ENCODE measurements around the gene TRIM8.

Gene TRIM8

DNA sequence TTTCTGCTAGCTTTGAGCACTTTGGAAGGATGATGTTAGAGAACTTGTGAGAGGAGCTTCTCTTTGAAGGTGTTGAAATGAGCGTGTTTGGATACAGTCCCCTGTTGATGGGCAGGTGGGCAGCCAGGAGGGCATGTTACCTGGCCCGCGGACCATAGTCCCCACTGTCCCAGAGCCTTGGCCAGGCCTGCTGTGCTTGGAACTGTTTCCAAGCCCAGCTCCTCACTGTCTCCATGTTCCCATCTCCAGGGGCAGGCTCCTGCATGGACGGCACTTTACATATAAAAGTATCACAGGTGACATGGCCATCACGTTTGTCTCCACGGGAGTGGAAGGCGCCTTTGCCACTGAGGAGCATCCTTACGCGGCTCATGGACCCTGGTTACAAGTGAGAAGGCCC is 27.2 kb upstream of the TRIM8 start:
- DNase-seq = no peak

DNA sequence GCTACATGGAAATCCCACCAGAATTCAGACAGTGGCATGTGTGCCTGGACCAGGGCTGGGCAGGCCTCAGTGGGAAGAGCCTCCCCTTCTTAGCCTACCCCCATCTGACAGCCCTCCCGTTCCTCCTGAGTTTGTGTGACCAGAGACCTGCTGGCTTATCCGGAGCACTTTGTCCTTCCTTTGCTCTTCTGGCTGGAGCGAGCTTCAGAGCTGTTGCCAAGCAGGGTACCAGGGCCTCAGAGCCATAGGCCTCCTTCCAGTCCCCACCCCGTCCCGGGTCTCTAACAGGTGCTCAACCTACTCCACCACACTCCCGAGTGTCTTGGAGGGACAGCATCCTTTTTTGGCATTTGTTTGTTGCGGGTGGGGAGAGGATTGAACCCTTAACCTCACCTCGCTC is 26.5 kb upstream of the TRIM8 start:
- DNase-seq = no peak

DNA sequence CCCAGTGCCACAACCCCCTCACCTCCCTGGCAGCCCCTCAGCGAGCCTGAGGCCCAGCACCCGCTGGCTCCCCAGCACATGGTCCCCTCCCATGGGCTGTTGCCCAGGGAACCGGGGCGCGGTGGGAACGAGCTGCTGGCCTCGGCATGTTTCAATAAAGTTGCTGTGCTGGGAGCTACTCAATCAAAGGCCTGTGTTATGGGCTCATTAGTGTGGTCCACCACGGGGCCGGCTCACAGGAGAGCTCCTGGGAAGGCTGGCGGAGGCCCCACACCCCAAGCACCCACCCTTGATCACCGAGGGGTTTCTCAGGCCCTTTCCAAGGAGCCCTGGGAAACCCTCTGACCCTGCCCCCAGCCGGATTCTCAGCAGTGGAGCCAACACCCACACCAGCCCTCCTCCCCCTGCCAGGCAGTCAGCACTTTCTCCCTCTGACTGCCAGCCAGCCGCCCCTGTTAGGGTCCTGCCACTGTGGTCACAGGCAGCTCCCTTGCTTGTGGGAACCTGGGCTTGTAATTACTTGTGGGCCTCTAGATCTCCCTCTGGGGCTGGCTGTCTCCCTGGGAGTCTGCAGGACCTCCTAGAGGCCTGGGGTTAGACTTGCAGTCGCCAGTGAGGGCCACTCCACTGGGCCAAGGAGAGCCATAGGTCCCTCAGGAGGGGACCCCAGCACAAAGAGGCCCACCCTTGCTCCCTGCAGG is 24.8 kb upstream of the TRIM8 start:
- no peak for DNase-seq

DNA sequence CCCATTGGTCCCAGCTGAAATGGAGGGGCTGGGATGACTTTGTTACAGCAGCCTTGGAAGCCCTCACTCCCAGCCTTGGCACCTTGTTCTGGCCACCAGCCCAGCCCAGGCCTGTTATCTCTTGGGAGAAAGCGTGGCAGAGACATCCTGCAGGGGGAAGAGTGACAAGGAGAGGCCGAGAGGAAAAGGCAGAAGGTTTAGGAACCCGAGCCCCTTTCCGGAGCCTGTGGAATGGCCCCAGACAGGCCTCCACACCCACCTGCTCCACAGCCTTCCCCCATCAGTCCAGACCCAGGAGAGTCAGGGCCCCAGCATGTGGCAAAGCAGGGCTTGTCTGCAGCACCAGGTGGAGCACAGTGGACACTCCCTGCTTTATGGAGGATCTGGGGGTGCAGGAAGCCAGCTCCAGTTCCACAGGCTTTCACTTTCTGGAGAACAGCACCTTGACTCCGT is 24.1 kb upstream of the TRIM8 start:
- DNase-seq = no peak

DNA sequence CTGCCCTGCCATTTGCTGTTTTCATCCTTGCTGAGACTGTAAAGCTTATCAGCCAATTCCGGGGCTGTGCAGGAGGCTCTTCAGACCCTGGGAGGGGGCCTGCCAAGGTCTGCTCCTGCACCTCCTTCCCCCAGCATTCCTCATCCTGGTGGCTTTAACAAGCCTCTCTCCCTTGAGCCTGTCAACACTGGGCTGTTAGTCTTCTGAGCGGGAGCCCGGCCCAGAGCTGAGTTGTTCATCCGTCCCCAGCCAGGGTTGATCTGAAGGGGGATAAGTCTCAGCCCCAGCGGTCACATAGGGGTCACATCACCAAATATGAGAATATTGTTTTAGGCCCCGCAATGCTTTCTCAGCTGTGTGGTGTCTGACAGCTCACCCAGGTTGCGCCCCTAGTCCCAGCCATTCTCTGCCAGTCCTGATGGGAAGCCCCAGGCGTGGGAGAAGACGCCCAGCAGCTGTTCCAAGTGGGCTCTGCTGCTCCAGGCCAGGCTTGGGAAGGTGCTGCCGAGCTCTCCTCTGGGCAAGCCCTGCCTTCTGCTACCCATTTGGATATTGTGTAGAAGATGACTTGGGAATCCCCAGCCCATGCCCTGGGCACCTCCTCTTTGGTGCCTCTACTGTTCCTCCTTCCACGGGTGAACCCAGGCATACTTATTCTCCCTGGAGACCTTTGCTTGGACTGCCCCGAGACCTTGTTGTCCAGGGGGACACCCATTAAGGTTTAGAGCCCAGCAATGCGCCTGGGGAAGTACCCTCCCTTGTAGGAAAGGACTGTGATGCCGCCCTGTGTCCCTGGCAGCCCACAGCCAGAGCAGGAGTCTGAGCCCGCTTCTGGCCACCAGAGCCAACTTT is 23.5 kb upstream of the TRIM8 start:
- DNase-seq = no peak

DNA sequence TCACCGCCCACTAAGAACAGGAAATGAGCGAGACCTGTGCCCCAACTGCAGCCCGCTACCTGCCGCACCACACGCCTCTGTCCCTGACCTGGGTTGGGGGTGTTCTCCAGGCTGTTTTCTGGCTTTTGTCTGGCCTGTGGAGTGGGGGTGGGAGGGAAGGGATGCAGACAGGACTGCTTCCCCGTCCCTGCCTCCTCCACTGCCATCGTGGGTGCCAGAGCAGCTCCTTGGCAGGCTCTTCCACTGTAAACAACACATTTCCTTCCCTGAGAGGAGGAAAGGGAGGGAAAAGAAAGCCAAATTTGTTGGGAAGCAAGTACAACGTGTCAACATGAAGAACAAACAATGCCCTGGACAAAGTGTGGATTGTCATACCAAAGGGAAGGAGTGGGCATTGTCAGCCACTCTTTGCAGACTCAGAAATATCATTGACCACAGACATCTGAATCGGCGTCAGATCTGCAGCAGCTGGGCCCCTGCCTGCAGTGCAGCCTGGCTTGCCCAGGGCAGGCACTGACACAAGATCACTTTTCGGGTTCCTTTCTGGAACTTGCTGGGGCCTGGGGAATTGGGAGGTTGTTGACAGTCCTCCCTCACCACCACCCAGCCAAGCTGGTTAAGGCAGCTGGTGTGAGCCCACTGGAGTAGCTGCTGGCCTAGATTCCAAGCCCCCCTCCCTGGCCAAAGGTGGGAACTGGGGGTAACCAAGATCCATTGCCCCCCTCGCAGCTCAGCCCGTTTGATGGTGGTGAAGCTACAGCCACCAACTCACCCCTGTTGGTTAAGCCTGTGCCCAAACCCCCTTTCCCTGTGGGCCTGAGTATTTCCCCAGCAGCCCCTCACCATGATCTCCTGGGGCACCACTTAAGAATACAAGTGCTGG is 22.6 kb upstream of the TRIM8 start:
- no peak for DNase-seq

DNA sequence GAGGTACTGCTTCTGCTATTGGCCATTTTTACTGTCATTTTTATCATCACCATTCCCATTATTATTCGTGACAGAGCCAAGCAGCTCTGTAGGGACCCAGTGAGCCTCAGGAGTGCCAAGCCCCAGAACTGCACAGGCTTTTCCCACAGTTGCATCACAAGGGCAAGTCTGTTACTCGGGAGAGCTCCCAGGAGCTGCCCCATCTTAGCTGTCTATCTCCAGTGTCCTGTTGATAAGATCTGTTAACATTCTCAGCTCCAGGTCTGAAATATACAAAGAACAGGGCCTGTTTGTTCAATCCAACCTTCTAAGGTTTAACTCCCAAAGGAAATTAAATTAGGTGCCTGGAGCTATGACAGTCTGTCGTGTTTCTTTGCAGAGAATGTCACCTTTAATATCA is 20.2 kb upstream of the TRIM8 start:
- DNase-seq = no peak

DNA sequence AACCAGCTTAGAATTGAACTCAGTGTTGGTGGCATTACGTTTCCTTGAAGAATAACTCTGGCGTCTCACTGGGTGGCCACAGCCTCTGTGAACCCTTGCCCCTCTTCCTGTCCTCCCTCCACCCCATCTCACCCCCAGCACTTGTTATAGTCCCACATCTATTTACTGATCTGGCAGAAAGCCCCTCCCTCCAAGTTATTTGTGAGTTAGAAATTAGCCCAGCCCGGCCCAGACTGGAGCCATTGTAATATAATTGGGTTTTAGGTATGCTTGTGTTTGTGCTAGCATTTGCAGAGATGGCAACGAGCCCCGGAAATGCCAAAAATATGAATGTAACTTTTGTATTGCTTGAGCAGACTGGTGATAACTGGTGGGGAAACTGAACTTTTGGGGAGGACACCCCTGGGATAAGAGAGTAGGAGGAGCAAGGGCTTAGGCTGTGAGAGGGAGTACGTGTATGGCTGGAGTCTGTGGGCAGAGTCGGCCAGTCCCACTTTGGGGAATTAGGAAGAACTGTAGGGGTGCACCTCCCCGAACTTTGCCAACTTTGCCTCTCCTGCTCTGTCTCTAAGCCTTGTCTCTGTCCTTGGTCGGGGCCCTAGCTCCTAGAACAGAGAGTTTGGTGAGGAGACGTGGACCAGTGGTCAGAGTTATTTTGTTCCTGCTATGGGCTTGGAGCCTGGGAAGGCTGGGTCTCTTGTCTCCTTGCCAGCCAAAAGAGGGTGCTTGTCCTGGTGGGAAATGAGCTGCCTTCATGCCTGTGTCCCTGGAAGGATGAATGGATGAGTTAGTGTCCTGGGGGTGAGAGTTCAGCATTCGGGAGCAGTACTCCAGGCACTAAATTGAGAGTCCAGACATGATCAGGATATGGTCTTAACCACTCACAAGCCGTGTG is 19.3 kb upstream of the TRIM8 start:
- DNase-seq = no peak

DNA sequence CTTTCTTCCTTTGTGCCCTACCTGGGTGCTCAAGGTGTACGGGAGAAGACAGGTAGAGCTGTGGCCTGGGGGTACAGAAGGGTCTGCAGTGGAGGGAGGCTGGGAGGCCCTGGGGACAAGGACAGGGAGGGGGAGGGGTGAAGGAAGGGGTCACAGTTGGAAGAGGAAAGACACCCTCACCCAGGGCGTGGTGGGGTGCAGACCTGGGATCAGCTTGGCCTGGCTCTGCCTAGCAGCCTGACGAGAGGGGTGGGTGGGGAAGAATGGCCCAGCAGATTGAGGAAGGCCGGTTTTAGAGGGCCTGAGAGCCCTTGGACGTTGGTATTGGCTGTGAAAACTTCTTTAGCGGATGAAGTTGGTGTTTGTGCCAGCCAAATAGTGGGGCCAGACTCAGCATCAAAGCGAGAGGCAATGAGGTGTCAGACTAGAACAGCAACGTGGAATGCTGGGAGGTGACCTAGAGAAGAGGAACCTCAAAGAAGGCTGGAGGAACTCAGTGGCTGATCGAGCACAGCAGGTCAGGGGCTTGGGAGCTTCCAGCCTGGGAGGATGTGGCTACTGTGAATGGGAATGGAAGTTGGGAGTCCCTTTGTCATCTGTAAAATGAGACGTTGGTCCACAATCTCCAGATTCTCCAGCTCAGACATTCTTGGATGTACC is 18.1 kb upstream of the TRIM8 start:
- no peak for DNase-seq

DNA sequence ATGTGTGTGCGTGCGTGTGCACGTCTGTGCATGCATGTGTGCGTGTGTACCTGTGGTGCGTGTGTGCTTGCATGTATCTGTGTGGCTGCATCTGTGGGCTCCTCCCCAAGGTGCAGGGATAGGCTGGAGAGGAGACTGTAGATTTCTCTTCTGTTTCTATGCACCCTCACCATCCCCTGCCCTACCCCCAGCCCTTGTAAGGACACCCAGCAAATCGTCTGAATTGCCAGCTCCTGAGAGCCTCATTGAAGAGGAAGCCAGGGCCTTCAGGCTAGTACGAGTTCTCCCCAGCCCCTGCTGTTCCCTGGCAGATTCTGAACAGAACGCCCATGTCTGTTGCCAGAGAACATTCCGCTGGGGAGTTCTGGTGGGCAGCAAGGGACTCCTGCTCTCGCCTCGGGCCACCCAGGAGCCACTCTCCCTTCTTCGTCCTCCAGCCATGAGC is 17.0 kb upstream of the TRIM8 start:
- DNase-seq = no peak

DNA sequence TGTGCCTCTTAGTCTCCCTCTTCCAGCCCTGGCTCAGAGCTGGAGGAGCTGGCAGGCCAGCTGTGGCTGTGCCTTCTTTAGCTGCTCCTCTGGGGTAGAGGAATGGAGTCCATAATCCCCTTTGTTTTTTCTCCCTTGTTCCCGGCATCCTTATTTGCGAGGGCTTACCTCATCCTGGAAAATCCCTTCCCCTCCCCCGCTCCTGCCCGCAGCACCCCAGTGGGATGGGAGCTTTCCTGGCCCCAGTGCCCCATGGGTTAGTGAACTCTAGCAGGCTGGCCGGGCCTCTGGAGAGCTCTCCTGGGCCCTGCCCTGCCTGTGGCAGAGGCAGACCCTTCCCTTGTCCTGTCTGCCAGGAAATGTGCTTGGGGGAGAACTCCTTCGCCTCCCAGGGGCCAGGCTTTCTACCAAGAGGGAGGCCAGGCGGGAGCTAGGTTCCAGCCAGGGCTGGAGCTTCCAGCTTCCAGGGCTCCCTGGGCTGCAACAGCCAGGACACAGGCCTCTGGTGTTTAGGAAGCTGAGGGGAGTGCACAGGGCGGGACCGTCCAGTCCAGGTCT is 16.5 kb upstream of the TRIM8 start:
- no peak for DNase-seq

DNA sequence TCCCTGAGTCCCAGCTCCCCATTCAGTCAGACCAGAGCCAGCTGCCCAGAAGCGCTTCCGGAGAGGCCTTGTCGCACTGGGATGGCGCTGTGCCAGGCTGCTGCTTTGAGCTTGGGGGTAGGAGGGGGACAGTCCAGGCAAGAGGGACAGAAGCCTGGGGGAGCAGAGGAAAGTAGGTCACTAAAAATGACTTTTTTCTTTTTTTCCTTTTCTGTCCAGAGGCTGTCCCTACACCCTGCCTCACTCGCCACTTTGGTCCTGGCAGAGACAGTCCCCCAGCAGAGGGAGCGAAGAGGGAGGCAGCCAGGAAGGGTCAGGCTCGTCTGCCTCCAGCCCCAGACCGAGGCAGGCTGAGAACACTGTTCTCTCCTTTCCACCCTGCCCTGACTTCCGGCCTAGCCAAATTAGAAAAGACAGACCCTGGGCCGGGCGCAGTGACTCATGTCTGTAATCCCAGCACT is 15.8 kb upstream of the TRIM8 start:
- no peak for DNase-seq

DNA sequence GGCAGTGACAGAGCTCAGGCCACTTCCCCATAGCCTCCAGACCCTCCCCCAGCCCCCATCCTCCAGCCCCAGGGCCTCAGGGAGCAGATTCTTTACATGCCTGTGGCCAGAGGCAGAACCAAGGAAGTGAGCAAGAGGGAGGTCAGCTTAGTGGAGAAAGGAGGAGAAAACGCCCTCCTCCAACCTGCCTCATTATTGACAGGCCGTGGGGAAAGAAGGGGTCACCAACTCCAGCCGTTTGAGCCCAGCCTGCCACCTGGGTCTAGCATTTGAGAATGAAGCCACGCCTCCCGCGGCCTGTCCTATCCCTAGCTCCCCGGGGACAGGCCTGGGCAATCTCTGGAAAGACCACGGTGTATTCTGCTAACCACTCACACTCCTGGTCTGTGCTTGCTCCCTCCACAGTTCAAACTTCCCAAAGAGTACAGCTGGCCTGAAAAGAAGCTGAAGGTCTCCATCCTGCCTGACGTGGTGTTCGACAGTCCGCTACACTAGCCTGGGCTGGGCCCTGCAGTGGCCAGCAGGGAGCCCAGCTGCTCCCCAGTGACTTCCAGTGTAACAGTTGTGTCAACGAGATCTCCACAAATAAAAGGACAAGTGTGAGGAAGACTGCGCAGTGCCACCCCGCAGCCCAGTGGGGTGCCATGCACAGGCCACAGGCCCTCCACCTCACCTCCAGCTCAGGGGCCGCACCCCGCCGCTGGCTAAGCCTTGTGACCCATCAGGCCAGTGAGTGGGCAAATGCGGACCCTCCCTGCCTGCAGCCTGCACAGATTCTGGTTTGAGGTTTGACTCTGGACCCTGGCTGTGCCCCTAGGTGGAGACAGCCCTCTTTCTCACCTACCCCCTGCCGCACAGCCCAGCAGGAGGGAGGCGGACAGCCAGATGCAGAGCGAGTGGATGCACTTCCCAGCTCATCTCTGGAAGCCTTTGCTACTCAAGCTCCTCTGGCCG is 14.3 kb upstream of the TRIM8 start:
- no peak for DNase-seq

DNA sequence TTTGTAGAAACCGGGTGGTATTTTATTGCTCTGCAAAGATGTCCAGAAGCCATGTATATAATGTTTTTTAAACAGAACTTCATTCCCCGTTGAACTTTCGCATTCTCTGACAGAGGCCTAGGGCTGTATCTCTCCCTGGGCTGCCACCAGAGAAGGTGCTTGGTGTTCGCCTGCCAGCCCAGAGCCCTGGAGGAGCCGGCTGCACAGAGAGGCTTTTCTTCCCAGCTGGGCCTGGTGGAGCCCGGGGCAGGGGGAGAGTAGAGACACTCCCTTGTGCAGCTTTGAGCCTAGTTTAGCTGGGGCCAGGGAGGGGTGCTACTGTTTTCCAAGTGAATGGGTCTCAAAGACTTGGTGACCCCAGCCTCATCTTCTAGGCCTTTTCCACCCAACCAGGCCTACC is 13.6 kb upstream of the TRIM8 start:
- no peak for DNase-seq

DNA sequence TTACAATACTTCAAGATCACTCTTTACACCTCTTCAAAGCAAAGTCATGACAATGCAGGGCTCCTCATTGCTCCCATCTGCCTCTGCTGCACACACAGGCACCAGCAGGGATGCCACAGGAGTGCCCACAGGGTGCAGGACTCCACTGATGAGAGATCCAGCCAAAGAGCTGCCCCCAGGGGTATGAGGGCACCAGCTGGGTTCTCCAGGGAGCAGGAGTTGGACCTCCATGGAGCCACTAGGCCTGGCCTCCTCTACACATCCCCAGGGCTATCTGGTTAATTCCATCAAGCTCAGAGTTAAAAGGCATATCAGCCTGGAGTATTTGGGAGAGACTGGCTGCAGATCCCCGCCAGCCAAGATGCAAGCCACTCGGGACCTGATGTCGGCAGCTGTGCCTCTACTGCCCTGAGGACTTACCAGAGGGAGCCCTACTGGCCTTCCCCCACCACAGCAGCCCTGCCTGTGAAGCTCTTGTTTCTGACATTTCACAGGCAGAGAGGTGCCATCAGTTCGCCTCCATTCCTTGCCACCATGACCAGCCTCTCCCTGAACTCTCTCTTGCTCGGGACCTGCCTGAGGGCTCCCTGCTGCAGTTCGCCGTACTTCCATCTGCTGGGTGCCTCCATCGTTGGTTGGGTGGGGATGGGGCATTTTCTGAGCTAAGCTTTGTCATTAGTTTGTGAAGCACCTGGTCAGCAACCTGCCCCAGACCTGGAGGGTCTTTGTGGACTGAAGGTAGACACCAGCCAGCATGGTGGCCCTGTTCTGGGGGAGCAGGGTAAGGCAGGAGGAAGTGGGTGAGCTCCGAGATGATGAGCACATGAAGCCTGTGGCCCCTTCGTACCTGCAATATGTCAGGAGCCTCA is 12.5 kb upstream of the TRIM8 start:
- DNase-seq = no peak

DNA sequence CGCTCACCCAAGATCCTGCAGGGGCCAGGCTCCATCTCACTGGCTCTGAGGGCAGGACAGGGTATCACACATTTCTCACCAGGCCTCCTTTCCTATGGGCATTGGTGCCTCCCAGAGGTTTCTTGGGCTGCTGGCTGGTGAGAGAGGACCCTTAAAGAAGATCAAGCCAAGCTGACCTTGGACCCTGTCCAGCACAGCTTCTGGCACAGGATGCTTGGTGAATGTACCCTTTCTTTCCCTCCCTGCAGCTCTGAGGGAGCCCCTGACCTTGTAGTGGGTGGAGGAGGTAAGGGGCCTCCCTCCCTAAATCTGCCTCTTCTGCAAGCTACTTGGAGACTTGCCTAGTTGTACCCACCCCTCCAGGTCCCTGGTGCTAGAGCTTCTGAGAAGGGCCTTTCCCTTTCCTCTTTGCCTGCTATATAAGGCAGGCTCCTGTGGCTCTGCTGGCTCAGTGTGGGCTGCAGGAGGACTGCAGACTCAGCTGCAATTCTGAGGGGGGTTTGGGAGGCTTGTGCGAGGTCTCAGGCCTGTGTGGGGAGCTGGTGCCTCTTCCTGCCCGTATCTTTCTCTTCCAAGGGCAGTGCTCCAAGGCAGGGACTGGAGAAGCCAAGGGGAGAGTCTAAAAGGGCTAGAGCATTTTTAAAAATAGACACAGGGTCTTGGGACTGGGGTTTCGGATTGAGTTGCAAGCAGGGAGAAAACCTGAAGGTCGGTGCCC is 11.7 kb upstream of the TRIM8 start:
- DNase-seq = no peak

DNA sequence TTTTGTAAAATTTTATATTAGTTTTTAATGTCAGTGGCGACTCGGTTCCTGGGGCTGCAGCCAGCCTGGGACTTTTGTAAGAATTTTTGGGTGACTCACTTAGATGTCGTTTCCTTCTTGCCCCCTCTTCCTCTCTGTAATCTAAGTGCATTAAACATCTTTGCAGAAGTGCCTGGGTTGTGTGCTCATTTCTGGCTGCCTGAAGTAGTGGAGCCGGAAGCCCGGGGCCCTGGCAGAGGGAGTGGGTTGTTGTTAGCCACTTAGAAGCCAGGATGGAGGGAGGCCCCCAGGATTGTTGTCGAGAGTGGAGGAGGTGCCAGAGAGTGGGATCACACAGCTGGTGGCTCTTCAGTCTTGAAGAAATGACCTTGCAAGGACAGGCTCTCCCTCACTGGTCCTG is 11.0 kb upstream of the TRIM8 start:
- DNase-seq = peak; percentile 23

DNA sequence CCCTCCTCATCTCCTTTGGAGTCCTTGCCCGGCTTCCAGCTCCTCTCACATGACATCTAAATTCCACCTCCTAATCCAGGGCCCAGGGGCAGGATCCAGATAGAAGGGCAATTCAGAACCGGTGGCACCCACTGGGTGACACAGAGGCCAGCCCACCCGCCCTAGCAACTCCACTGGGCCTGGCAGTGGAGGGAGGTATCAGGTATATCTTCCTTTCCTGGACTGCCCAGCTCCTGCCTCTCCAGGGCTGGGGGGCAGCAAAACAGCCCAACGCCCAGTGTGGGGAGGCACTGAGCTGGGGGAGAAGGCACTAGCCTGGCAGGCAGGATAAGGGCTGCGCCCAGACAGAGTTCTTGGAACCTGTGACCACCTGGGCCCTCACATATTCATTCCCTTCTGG is 10.4 kb upstream of the TRIM8 start:
- DNase-seq = no peak
